ENCODE measurements around the gene PAFAH1B2.
"Not testable (repeated sequence)": the region's sequence is repeated elsewhere in the genome, so short reads cannot be mapped to it uniquely, and the experiment has no call there.

The PAFAH1B2 gene

DNA sequence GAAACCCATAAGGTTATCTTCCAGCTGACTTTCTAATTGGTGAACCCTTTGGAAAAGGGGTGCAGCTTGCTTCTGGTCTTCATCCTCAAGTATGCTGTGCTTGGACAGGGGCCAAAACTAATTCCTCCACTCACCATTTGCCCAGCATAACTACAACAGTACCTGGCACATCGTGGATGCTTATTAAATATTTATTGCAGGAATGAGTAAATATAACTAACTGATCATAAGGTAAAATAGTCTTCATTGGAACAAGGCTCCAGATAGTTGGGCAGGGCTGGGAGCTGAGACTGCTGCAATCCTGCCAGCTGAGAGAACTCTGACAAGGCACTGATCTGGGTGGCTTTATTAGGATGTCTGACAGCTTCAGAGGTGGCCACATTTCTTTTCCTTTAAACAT, 32.1 kb downstream of the PAFAH1B2 start:
- no peak for DNase-seq

- DNase-seq: no peak
Measured at GRCh38 chr11:117177534-117178209, 33.6 kb downstream of the PAFAH1B2 start.

- peak; percentile 89 for DNase-seq
Measured at GRCh38 chr11:117178210-117179034, 34.3 kb downstream of the PAFAH1B2 start, which contains the start of gene SIDT2. Gene SIDT2 (plus strand): TSS chr11:117178743. CDS start chr11:117179264, 521 bp downstream.

DNA sequence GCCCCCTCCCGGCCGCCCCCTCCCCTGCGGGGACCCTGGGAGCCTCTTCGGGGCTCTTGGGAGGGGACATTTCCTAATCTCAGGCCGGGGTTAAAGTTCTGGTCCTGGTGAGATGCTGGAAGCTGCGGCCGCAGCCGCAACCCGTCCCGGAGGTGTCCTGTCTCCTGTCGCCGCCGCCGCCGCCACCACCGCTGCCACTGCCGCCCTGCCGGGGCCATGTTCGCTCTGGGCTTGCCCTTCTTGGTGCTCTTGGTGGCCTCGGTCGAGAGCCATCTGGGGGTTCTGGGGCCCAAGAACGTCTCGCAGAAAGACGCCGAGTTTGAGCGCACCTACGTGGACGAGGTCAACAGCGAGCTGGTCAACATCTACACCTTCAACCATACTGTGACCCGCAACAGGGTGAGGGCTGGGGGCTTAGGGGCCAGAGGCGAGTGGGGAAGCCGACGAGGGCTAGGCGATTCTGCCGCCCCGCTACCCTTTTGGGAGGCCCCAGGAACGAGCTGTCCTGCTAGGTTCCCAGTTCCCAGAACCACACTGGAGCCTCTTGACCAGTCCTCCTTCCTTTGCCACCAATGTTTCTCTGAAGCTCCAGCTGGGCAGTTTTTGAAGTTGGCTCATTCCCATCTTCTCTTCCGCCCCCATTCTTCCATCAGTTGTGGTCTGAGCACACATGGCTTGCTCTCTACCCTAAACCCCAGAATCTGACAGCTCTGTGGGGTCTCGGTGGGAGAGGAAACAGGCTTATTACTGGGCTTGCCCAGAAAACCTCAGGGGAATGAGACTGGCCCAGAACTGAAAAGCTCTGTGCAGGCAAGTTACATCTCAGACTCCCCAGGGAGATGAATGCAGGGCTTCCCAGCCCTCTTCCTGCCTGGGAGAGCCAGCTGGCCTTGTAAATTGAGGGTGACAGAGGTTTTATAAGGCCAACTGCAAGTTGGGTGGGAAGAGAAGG, 35.2 kb downstream of the PAFAH1B2 start:
- peak; percentile 46 for DNase-seq

GRCh38 chr11:117180020-117180419, 35.9 kb downstream of the PAFAH1B2 start:
- no peak for DNase-seq

GRCh38 chr11:117180661-117181585, 36.8 kb downstream of the PAFAH1B2 start:
- DNase-seq: peak; percentile 59

DNA sequence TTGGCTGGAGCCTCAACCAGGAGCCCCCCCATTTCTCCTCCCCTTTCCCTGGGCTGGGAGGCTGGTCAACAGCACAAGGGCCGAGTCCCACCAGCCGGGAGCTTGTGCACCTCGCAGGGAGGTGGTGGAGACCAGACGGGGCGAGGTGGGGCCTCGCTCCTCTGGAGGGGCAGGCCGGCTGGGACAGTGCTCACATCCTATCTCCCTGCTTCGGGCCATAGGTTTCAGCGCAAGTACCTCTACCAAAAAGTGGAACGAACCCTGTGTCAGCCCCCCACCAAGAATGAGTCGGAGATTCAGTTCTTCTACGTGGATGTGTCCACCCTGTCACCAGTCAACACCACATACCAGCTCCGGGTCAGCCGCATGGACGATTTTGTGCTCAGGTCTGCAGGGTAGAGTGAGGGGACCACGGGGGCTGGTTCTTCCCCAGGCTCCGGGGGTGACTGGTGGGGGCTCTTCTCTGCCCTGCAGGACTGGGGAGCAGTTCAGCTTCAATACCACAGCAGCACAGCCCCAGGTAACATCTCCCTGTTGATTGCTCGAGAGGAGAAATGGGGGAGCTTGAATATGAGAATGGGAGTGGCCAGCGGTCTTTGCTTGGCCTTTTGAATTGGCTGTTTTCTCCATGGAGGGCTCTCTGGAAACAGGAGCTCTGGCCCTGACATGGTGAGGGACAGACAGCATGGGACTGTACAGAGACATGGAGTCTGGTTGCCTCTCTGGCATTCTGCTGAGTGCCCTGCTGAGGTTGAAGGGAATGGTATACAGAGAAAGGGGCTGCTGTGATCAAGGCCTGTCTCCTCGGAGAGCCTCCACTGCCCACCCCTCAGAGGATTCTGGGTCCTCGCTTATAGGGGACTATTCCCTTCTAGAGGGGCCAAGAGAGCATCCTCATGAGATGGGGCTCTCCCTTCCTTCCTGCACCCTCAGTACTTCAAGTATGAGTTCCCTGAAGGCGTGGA, 37.8 kb downstream of the PAFAH1B2 start:
- DNase-seq: no peak

DNA sequence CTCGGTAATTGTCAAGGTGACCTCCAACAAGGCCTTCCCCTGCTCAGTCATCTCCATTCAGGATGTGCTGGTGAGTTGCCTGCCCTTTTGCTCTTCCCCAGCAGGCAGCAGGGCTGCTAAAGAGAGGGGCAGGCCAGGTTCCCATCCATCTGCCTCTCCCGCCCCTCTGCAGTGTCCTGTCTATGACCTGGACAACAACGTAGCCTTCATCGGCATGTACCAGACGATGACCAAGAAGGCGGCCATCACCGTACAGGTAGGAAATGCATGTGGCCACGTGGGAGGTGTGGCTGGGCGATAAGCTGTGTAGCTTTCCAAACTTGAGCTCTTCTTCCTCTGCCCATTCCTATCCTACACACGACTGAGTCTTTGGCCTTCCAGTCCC, 38.5 kb downstream of the PAFAH1B2 start:
- DNase-seq: no peak

GRCh38 chr11:117183178-117183577, 39.1 kb downstream of the PAFAH1B2 start:
- DNase-seq: not testable (repeated sequence)

DNA sequence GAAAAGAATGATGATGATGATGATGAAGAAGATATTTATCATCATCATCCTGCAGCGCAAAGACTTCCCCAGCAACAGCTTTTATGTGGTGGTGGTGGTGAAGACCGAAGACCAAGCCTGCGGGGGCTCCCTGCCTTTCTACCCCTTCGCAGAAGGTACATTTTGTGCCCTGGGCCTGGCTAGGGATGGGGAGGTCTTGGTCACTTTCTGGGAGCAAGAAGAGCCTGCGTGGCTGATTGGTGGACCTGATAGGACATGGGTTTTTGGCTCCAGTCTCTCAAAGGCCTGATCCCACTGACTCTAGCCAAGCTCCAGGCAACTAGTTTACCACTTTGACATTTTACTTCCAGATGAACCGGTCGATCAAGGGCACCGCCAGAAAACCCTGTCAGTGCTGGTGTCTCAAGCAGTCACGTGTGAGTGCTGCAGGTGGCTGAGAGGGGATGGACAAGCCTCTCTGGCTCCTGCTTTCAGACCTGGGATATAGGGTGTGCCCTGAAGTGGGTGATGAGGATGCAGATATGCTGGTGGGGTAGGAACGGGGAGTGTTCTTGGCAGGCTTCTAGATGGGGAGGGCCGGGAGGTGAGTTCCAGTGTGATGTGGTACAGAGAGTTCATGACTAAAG, 39.8 kb downstream of the PAFAH1B2 start:
- DNase-seq: no peak

- no peak for DNase-seq
Measured at GRCh38 chr11:117185736-117186430, 41.8 kb downstream of the PAFAH1B2 start.

GRCh38 chr11:117186431-117186761, 42.3 kb downstream of the PAFAH1B2 start:
- no peak for DNase-seq

- DNase-seq: no peak
Measured at GRCh38 chr11:117187007-117187406, 42.9 kb downstream of the PAFAH1B2 start.

GRCh38 chr11:117187428-117187798, 43.3 kb downstream of the PAFAH1B2 start:
- DNase-seq: no peak

- DNase-seq: no peak
Measured at GRCh38 chr11:117187799-117188481, 43.9 kb downstream of the PAFAH1B2 start.

DNA sequence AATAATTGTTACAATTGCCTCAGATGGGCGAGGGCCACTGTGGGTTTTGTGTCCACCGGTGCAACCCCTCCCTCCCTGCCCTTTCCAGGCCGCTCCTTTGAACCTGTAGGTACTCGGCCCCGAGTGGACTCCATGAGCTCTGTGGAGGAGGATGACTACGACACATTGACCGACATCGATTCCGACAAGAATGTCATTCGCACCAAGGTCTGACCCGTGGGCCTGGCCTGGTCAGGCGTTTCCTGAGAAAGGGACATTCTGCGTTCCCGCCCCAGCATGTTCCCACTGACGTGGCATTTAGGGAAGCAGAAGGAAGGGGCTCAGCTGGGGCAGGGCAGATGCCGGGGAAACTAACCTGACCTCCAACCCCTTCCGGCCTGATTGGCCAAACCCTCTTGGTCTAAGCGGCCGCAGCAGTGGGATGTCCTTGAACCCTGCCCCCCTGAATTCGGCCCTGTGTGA, 44.6 kb downstream of the PAFAH1B2 start:
- DNase-seq: no peak

- DNase-seq: no peak
Measured at GRCh38 chr11:117189191-117189940, 45.3 kb downstream of the PAFAH1B2 start.

- DNase-seq: no peak
Measured at GRCh38 chr11:117189941-117190544, 46.0 kb downstream of the PAFAH1B2 start.
